T-helper 22 cell (primary cell): ENCODE results near the gene TMEM237.

Source experiments
- DNase-seq: peaks from one replicate; pipeline ENCODE4 v3.0.0-alpha.2; 2020; ENCODE audit warnings: low read depth

Gene TMEM237

DNA sequence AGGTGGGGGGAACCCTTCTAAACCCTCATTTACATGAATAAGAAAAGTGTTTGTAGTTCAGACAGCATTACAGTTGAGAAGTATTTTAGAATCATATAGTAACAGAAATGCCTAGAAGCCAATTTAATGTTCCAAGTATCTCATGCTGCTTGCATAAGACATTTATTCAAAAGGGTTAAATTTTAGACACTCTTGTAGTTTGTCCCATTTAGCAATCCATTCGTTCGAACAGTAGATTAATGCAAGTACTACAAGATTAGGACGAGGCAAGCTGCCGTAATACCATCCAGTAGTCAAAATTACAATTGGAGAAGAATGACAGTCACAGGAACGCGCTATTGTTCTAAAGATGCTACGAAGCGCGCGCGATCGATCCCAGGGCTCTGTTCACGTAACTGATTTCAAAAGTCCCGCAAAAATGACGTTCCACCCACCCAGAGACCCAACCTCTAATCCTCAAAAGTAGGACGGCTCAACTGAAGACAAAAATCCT lies 1.2 kb downstream of the TMEM237 start:
- no peak for DNase-seq

- no peak for DNase-seq
Measured at GRCh38 chr2:201639205-201639604, 4.1 kb downstream of the TMEM237 start.

DNA sequence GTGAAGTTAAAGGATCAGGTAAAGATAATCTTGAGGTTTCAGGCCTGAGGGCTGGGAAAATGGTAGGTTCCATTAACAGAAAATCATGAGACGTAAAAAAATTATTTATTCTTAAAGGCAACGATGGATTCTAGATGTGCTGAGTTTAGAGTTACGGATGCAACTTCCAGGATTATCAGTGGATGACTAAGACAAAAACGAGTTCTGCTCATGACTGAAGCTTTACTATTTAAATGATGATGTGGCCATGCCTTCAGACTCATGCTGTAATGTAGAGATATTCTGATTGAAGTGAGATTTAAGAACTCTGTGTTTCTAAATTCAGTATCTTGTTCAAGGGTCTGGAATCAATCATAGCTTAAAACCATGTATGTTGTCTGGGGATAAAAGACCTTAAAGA lies 5.0 kb downstream of the TMEM237 start:
- DNase-seq: no peak

DNA sequence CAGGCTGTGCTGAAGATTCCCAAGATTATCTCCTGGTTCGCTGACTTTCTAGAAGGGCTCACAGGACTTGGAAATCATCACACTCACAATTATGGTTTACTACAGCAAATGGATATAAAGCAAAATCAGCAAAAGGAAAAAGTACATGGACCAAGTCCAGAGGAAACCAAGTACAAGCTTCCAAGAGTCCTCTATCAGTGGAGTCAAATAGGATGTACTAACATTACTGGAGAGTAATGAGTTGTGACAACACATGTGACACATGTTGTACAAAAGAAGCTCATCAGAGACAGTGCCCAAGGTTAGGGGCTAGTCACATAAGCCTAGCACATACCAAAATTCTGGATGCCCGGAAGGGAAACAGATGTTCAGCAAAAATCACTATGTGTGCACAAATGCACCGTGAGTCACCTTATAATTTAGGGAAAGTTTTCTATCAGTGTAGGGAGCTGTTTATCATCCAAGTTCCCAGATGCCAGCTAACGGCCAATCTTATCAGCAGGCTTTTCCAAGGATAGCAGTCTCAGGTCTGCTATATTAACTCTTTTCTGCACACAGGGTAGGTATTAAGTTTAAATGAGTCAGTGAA lies 9.5 kb downstream of the TMEM237 start:
- no peak for DNase-seq

DNA sequence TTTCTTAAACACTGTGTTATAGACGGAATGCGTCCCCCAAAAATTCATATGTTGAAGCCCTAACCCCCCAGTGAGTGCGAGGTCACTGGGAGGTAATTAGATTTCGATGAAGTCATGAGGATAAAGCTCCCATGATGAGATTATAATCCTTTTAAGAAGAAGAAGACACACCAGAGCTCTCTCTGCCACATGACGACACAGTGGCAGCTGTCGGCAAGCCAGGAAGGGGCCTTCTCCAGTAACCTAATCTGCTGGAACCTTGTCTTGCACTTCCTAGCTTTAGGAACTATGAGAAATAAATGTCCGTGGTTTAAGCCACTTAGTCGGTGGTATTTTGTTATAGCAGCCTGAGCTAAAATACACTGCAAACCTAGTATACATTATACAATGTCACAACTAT lies 12.3 kb downstream of the TMEM237 start:
- DNase-seq: no peak

GRCh38 chr2:201630577-201630976 lies 12.7 kb downstream of the TMEM237 start:
- DNase-seq: no peak

DNA sequence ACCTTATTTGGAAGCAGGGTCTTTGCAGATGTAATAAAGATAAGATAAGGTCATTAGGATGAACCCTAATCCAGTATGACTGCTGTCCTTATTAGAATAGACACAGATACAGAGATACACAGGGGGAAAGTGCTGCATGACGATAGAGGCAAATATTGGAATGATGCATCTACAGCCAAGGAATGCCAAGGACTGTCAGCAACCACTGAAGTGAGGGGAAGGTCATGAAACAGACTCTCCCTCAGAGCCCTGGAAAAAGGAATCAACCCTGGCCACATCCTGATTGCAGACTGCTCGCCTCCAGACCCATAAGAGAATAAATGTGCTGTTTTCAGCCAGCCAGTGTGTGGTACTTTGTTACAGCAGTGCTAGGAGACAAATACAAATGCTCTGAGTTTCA lies 14.8 kb downstream of the TMEM237 start:
- DNase-seq: no peak

- DNase-seq: no peak
Measured at GRCh38 chr2:201622306-201622970, 20.9 kb downstream of the TMEM237 start.

DNA sequence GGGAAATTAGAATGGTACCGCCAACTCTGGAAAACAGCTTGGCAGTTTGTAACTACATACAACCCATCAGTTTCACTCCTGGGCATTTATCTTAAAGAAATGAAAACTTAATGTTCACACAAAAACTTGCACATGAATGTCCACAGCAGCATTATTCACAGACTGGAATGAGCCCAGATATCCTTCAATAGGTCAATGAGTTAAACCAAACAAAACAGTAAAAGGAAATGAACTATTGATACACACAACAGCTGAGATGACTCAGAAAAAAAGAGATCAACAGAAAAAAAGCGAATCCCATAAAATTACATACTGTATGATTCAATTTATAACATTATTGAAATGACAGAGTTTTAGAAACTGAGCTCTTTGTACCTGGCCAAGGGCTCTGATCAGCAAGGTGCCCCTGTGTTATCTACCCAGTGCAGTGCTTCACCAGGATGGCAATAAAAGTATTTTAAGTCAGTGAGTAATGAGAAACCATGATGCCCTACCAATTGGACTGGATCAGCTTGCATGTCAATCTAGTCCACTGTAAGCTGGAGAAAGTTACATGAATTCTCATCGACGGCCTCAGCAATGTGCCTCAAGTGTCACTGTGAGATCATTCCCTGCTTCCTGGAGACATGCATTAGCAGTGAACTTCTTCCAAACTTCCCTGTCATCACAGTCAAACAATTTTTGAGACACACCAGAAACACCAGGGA lies 21.9 kb downstream of the TMEM237 start:
- no peak for DNase-seq

GRCh38 chr2:201618744-201619662 lies 24.3 kb downstream of the TMEM237 start:
- DNase-seq: no peak

GRCh38 chr2:201608021-201608420 lies 35.3 kb downstream of the TMEM237 start:
- DNase-seq: no peak

GRCh38 chr2:201607568-201607967 lies 35.7 kb downstream of the TMEM237 start:
- DNase-seq: no peak

DNA sequence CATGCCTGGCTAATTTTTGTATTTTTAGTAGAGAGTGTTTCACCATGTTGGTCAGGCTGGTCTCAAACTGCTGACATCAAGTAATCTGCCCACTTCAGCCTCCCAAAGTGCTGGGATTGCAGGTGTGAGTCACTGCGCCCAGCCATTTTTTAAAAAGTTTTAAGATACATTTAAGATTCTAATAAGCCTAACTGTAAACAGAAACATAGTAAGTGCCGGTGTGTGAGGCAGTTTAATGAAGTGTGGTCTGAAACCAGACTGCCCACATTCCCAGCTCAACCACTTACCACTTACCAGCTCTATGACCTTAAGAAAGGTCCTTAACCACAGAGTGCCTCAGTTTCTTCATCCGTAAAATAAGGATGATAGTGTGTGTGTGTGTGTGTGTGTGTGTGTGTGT lies 42.4 kb downstream of the TMEM237 start:
- DNase-seq: no peak

- DNase-seq: no peak
Measured at GRCh38 chr2:201597397-201597796, 45.9 kb downstream of the TMEM237 start.

DNA sequence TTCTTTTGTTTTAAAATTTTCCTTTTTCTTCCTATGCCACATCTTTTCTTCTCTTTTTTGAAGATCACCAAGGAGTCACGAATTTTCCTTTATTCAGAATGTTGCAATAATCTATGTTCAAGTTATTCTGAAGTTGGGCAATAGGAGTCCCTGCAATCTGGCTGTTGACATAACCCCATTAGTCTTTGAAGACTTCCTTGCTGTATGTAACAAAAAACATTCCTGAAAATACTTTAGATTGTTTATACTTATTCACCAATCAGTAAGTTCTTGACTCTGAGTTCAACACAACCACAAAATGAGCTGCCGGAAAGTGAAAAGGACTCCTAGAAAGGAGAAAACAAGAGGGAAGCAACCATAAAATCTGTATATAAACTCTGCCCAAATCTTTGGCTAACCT lies 62.8 kb downstream of the TMEM237 start:
- no peak for DNase-seq

- no peak for DNase-seq
Measured at GRCh38 chr2:201579536-201579935, 63.8 kb downstream of the TMEM237 start.

DNA sequence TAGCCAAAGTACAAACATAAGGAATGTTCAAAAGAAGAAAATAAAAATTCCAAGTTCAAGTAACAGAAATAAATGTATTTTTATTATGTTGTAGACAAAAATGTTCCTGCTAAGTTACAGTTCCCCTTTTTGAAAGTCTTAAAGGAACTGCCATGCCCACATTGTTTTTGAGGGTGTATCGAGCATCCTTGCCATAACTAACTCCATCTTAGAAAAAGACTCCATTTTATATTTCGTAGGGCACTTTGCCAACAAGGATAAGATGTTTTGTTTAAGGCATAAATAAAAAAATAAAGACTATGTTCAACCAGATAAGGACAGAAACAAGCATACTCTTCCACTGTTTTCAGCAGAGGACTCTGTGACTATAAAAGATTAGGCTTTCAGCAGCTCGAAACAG lies 67.3 kb downstream of the TMEM237 start:
- DNase-seq: no peak

GRCh38 chr2:201574766-201575165 lies 68.5 kb downstream of the TMEM237 start:
- DNase-seq: no peak

DNA sequence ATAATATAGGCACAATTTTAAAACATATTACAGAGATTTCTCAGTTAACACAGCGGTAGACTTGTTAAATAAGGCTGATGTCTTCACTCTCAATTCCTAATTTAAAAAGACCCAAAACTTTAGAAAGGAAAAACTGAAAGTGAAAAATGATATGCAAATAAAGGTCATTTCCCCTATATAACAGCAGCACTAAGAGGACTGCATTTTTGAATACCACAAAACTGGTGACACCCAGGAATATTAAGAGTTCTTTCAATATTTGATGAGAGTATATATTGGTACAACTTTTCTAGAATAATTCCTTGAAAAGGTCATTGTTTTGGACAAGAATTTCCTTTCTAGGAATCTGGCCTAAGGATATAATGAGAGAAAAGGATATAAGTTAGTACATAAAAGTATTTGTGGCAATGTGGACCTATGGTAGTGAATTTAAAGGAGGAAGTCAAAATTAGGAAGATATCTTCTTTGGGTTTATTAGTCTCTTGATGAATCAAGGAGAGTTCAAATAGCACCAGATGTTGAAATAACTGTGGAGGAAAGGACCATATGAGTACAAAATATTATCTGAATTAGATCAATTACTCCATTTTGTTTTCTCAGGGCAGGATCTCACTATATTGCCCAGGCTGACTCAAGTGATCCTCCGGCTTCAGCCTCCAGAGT lies 70.3 kb downstream of the TMEM237 start:
- no peak for DNase-seq
